Activated CD4-positive, alpha-beta T cell treated with anti-CD3 and anti-CD28 coated beads, Interleukin-2, Interleukin-6, amounts not matched to agents 100 ng/mL and 50 ng/mL, durations not matched to agents 16 hours and 8 hours (primary cell): ENCODE measurements around the gene PWWP2B.
"Not testable (repeated sequence)": the region's sequence is repeated elsewhere in the genome, so short reads cannot be mapped to it uniquely, and the experiment has no call there.

ENCODE experiments used
- DNase-seq: peaks from one replicate; pipeline ENCODE4 v3.0.0-alpha.2; 2020

PWWP2B gene

DNA sequence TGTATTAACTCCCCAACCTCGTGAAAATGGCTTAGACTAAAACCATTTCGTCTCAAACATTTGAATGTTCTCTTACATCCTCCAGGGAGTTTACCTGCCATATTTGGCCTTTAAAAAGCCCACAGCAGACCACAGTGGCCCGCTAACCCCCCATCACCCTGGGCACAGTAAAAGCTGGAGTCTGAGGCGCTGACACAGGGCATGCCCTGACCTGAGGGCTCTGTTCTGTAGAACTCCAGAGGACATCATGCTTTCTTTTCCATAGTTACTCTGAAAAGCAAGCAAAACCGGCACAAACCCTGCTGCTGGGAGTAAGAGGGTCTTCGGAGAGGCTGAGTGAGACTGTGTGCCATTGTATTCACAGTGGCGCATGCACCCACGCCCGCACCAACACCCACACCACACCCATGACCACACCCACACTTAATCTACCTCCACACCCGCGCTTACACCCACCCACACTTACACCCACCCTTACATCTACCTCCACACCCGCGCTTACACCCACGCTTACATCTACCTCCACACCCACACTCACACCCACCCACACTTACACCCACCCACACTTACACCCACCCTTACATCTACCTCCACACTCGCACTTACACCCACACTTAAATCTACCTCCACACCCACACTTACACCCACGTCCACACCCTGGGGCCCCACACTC is 32.9 kb upstream of the PWWP2B start:
- DNase-seq, result no peak

DNA sequence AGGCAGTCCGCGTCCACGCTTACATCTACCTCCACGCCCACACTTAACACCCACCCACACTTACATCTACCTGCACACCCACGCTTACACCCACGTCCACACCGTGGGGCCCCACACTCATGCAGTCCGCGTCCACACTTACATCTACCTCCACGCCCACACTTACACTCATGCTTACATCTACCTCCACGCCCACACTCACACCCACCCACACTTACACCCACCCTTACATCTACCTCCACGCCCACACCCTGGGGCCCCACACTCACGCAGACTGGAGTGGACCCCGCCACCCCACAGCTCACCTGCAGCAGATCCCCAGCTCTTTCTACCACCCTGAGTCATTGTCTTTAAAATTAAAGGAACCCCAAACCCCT is 32.4 kb upstream of the PWWP2B start:
- no peak for DNase-seq

DNA sequence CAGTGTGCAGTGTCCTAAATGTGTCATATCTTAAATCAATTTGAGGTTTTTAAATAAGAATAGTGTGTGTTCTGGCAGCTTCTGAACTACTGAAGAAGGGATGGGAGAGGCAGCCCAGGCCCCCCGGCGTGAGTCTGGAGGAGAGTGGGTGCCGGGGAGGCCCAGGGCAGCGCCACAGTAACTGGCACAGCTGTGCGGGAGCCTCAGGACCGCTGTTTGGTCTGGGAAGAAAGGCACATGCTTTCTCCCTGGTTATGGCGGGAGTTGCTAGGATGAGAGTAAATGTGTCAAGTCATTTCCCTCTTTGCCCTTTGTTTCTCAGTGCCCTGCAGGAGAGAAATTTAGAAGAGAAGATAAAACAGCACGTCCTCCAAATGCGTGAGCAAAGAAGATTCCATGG is 31.9 kb upstream of the PWWP2B start:
- DNase-seq, result no peak

DNA sequence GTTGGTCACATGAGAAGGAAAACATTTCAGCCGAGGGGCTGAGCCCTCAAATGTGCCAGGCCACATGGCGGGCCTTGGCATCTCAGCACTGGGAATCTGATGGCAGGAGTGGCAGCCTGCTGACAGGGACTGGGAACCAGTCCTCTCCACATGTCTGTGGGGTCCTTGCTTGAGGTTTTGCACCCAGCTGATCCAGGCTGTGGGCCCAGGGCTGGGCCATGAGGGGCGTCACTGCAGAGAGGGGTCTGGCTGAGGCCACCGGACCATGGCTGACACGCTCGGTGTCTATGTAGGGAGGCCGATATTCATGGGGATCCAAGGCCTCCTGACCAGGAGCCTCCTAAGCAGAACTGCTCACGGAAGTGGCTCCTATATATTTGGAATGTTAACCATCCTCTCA is 31.0 kb upstream of the PWWP2B start:
- no peak for DNase-seq

DNA sequence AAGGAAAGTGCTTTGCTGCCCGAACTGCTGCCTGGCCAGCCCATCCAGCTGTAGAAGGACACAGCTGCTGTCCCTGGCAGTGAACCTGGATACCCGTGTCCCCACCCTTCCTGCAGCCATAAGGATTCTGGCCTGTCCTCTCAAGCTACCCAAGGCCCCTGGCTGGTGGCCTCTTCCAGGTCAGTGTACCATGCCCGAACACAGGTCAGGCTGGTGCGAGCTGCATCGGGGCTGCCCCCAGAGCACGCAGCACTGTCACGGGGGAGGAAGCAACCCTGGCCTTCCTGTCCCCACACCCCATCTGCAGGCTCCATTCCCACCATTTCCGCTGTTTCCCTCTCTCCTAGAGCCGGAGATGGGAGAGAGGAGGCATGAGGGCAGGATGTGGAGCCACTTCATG is 30.5 kb upstream of the PWWP2B start:
- DNase-seq, result no peak

DNA sequence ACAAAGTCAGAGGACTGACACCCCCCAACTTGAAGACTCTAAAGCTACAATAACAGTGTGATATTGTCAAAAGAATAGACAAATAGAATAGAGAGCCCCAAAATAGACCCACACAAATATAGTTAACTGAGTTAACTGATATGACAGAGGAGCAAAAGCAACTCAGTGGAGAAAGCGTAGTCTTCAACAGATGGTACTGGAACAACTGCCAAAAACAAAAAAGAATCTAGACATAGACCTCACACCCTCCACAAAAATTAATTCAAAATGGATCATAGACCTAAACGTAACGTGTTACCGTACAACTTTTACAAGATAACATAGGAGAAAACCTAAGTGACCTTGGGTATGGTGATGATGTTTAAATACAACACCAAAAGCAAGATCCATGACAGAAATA is 28.6 kb upstream of the PWWP2B start:
- no peak for DNase-seq

DNA sequence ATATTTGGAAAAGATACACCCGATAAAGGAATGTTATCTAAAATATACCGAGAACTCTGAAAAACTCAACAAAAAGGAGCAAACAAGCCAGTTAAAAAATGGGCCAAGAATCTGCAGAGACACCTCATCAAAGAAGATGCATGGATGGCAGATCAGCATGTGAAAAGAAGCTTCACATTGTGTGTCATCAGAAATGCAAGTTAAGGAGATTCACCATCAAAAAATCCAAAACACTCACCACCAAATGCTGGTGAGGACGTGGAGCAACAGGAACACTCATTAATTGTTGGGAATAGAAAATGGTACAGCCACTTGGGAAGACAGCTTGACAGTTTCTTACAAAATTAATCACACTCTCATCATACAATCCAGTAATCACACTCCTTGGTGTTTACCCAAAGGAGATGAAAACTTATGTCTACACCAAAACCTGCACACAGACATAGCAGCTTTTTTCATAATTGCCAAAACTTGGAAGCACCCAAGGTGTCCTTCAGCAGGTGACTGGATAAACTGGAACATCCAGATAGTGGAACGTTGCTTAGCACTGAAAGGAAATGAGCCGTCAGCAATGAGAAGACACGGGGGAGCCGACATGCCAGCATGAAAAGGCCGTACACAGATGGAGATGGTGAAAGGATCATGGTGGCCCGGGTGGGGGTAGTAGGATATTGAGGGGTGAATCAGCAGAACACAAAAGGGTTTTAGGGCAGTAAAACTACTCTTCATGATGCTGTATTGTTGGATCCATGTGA is 27.9 kb upstream of the PWWP2B start:
- no peak for DNase-seq

DNA sequence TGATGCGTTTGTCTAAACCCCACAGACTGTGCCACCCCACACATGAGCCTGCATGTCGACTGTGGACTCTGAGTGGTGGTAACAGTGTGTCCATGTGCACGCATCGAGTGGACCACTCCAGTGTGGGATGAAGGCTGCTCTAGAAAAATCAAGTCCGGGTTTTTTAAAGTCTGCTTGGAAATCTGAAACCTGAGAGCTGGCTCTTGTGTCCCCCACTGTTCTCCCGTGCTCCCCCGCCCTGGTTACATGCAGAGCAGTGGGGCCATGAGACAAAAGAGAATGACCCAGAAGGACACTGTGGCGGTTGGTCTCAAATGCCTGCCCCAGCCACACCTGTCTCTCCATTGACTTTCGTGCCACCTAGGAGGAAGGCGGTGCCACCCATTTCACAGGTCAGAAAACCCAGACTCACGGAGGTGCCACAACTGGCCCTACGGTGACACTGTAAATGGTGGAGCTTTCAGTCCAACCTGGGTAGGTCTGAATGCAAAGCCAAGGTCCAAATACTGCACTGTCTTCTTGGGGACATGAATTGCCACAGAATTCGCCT is 27.3 kb upstream of the PWWP2B start:
- no peak for DNase-seq

DNA sequence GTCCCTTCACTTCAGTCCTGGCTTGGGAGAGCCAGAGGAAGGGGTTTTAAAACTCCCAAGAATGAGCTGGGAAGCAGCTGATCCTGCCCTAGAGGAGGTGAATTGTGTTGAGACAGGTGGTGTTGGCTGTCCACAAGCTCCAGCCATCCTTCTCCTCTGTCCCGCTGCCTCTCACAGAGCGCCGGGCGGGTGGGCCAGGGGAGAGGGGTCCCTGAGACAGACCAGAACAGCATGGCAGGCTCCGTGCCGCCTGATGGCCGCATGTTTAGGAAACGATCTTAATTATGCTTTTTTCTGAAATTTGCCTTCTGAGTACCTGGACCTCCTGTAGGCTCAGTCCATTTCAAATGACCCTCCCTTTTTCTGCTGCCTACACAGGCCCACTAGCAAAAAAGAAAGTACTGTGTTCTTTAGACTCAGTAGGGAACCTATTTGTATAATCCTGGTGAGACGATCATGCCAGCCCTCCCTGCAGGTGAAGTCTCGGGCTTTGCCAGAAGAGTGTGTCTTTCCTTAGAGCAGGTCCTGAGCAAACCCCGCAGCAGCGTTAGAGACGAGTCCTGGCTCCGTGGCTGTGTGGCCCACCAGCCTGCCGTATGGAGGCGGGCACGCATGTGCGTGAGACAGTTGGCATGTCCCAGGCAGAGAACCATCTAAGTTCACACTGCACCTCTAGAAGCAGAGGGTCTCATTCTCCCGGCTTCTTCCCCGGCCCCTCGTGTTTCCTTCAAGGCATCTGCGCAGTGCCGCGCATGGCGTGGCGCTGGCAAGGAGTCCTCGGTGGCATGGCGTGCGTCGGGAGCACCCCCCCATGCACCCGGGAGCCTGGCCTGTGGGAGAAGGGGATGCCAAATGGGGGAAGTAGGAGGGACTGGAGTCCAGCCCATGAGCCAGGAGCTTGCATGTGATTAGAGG is 26.3 kb upstream of the PWWP2B start:
- DNase-seq, result no peak

DNA sequence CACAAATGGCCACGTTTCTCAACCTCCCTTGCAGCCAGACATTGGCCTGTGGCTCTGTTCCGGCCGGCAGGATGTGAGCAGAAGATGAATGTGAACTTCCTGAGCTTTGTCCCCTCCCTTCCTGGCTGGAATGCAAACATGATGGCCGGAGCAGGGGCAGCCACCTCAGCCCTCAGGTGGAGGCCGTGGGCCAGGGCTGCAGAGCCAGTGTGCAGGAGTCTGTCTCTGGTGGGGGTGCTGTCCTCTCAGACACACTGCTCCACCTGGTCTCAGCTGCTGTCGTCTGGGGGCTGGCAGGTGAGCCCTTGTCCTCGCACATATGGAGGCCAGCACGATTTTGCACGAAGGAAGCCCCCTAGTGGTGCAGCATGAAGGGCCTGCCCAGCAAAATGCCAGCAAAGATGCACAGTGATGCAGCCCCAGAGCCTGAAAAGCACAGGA is 25.3 kb upstream of the PWWP2B start:
- peak; percentile 39 for DNase-seq

DNA sequence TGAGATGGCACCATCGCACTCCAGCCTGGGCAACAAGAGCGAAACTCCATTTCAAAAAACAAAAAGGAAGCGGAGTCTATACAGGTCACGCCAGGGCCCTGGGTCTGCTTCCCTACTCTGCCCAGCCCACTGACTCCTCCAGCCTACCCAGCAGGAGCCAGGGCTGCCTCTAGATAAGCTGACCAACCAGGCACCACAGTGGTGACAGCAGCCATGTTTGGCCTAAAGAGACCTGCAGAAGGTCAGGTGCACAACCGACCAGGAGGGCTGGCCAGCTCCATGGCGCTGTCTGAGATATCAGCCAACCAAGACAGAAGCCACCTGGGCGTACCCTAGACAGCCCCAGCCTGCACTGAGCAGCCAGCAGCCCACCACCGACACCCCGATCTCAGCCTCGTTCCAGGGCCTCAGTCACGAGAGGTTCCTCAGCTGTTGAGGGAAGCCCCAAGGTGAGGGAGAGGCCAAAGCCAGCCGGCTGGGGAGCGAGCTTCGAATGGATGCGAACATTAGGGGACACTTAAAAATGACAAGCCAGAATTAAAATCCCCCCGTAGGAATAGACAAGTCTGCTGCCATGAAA is 24.4 kb upstream of the PWWP2B start:
- DNase-seq, result no peak

DNA sequence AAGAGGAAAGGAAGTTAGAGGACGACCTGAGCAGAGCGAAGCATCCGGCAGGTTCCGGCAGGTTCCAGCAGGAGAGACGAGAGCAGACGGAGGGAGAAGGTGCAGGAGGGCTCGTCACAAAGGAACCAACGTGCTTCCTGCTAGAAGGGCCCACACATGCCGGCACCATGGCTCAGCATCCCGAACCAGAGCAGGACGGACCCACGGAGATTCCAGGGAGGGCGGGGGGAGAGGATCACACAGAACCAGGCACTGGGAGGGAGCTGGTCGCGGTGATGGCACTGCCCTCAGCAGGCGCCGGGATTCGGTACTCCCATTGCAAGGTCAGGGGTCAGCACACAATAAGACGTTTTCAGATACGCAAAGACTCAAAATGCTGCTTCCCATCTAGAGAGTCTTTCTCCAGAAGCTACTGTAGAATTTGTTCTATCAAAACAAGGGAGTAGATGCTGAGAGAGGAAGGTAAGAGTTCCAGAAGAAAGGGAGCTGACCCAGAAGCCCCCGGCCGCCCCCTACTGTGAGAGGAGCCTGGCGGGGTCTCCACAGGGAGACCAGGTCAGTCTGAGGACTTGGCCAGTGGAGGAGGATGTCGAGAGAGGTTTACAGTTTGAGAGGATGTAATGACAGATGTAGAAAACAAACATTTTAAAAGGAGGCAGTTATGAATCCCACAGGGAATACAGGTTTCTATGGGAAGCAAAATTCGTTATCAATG is 23.6 kb upstream of the PWWP2B start:
- DNase-seq, result no peak

DNA sequence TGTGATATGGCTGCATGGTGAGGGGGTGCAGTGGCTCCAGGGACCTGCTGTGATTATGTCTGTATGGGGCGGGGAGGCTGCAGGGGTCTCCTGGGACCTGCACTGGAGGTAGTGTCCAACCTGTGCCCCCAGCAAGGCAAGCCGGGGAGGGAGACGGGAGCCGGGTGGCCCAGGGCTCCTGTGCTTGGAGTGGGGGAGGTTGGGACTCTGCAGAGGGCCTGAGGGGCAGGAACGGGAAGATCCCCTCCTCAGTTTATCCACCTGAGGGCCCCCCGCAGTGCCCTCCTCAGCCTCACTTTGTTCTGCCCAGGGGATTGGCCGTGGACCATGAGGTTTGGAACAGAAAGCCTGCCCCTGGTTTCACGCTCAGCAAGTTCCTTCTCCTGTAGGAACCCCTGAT is 22.8 kb upstream of the PWWP2B start:
- DNase-seq, result no peak

DNA sequence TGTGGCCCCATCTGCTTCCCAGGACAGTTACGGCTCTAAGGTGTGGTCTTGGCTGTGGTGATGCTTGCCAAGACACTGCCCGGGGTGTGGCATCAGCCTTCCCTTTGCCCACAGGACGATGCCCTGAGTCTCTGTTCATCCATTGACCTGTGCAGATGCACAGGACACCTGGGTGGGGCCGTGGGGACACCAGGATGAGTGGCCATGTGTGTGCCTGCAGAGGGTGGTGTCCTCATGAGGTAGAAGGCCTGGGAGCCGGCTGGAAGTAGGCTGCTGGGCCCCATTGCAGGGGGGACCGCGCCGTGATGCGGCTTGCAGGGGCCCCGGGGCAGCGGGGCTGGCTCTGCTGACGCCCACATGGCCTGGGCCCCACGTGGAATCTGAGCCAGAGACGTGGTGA is 22.4 kb upstream of the PWWP2B start:
- DNase-seq, result no peak

DNA sequence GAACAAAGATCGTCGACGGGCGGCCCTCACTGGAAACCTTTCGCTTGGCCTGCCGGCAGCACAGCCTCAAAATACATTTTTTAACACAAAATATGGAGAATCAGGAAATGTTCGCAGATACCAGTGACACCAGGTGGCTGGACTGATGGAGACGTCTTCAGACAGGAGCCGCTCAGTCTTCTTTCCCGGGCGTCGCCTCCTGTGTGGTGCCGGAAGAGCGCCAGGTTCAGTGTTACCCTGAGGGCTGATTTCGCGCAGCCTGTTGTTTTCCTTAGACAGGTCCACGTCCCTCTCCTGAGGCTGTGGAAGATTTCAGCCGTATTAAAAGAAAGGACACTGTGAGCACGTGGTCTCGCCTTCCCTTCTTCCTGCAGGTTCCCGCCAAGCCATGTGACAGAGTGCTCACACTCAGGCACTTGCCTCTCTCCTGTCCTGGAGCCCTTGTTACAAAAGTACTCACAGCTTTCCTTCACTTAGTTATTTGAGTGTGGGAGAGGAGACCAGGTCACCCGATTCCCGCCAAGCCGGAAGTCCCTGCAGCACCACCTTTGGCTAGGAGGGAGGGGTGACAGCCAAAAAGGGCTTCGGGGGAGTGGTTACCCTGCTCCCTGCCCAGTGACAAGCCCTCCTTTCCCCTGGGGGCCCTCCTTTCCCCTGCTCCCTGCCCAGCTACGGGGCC is 21.7 kb upstream of the PWWP2B start:
- DNase-seq, result no peak

DNA sequence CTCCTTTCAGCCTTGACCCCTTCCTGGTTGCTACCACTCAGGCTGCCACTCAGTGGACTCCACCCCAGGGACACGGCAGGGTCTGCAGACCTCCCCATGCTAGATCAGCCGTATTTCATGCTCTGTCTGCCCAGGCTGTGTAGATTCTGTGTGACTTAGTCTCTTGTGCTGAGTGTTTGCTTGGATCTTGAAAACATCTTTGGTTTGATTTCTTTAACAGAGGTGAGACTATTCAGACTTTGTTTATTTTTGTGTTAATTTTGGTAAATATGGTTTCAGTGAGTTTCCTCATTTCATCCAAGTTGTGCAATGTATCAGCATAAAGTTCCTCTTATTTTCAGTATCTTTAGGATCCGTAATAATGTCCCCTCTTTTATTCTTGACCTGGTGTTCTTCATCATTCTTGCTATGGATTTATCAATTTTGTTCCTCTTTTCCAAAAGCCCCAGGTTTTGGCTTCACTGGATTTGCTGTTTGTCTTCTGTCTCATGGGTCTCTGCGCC is 21.2 kb upstream of the PWWP2B start:
- no peak for DNase-seq

DNA sequence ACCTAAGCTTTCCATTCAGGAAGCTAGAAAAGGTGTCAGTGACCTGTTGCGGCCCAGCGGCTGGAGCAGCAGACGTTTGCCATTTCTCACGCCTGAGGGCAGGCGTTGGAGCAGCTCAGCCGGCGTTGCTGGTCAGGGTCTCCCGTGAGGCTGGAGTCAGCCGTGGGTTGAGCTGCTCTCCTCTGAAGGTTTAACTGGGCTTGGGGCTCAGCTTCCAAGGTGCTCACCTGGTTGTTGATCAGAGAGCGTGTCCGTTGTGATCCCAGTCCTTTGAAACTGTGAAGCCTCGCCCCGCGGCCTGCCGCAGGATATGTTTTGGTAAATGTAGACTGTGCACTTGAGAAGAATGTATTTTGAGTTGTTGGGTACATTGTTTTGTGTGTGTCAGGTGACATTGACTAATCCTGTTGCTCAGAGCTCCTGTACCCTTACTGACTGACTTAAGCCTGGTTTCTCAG is 20.6 kb upstream of the PWWP2B start:
- no peak for DNase-seq

DNA sequence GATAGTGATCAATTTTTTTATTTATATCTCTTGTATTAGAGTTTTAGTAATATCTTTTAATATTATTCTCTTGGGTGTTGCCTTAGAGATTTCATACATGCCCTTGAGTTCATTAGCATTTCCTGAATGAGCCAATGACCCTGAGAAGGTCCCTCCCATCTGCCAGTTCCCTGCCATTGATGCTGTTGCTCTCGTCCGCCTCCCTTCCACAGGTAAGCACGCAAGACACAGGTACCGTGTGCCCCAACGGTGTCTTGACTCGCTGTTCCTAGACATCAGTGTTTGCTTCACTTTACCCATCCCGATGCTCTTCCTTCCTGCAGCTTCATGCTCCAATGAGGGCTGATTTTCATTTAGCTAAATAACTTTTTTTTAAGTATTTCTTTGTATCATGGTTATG is 19.7 kb upstream of the PWWP2B start:
- DNase-seq, result no peak

DNA sequence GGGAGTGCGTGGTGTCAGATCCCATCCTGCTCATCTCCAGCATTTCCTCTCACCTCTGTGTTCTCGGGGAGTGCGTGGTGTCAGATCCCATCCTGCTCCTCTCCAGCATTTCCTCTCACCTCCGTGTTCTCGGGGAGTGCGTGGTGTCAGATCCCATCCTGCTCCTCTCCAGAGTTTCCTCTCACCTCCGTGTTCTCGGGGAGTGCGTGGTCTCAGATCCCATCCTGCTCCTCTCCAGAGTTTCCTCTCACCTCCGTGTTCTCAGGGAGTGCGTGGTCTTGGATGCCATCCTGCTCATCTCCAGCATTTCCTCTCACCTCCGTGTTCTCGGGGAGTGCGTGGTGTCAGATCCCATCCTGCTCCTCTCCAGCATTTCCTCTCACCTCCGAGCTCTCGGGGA is 18.0 kb upstream of the PWWP2B start:
- not testable (repeated sequence) for DNase-seq

DNA sequence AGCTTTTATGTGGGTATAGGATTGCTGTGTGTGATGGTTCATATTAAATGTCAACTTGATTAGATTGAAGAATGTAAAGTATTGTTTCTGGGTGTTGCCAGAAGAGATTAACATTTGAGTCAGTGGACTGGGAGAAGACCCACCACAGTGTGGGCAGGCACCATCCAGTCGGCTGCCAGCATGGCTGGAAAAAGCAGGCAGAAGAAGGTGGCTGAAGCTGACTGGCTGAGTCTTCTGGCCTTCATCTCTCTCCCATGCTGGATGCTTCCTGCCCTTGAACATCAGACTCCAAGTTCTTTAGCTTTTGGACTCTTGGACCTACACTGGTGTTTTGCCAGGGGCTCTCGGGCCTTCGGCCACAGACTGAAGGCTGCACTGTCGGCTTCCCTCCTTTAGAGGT is 16.0 kb upstream of the PWWP2B start:
- DNase-seq, result not testable (repeated sequence)

DNA sequence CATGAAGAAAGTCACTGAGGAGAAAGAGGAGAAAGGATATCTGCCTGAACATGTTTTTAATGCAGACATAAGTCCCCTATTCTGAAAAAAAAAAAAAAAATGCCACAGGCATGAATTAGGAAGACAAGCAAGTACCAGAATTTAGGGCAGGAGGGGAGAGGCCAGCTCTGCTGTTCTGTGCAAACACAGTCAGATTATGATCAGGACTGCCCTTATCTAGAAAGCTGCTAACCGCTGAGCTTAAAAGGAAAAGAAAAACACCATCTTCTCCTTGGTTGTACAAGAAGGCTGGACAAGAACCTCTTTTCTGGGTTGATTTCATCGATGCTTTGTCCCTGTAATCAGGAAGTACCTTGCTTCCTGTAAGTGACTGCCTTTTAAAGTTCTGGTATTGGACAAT is 15.3 kb upstream of the PWWP2B start:
- DNase-seq, result no peak
